Endometrial microvascular endothelial cells (primary cell): ENCODE measurements around the gene STYK1. TPM values are rescaled to one million over a fixed set of nuclear protein-coding genes. Genes with fewer than 3 reads are reported as not detected.

Experiments
- in situ Hi-C: cut with HindIII; loops from 2 replicates; pipeline ENCODE4 v1.10.0; 2017; ENCODE audit warnings: low sequenced_read_pairs, low pct_unique_long_range_greater_than_20kb; ENCODE audit errors: inconsistent ontology term
- total RNA-seq: library from RNA; depleted of rRNA; stranded (reverse); fragments of >200 nt; gene quantifications from one replicate; pipeline ENCODE4 v1.2.3, GENCODE V29; 2015; ENCODE audit errors: inconsistent ontology term

Gene STYK1
- total RNA-seq, 1 donor from 2014 or later: 7.0 TPM

GRCh38 chr12:10635306-10635705, 38.5 kb downstream of the STYK1 start:
- in situ Hi-C loops: no loop called here

GRCh38 chr12:10634427-10634826, 39.4 kb downstream of the STYK1 start:
- in situ Hi-C loops: no loop called here

- in situ Hi-C loops: no loop called here
These were observed 40.3 kb downstream of the STYK1 start for GRCh38 chr12:10633541-10633940.

- in situ Hi-C loops: no loop called here
These were observed 41.6 kb downstream of the STYK1 start for GRCh38 chr12:10632226-10632625.

GRCh38 chr12:10624605-10625004, 49.2 kb downstream of the STYK1 start:
- in situ Hi-C loops: loop anchor here (25.0 kb wide), 1 partner anchor 88 kb away; the partner anchor contains the start of gene YBX3

GRCh38 chr12:10623131-10623530, 50.7 kb downstream of the STYK1 start:
- in situ Hi-C loops: loop anchor here (25.0 kb wide), 1 partner anchor 89 kb away; the partner anchor contains the start of gene YBX3

- in situ Hi-C loops: loop anchor here (25.0 kb wide), 1 partner anchor 91 kb away; the partner anchor contains the start of gene YBX3
These were observed 52.6 kb downstream of the STYK1 start for GRCh38 chr12:10621278-10621677.

- in situ Hi-C loops: loop anchor here (25.0 kb wide), 1 partner anchor 92 kb away; the partner anchor contains the start of gene YBX3
These were observed 53.6 kb downstream of the STYK1 start for GRCh38 chr12:10620078-10620779.

GRCh38 chr12:10618338-10618987, 55.4 kb downstream of the STYK1 start:
- in situ Hi-C loops: loop anchor here (25.0 kb wide), 1 partner anchor 94 kb away; the partner anchor contains the start of gene YBX3

GRCh38 chr12:10617863-10618262, 56.0 kb downstream of the STYK1 start:
- in situ Hi-C loops: loop anchor here (25.0 kb wide), 1 partner anchor 94 kb away; the partner anchor contains the start of gene YBX3

GRCh38 chr12:10615532-10615931, 58.3 kb downstream of the STYK1 start:
- in situ Hi-C loops: loop anchor here (25.0 kb wide), 1 partner anchor 97 kb away; the partner anchor contains the start of gene YBX3

- in situ Hi-C loops: loop anchor here (25.0 kb wide), 1 partner anchor 98 kb away; the partner anchor contains the start of gene YBX3
These were observed 59.8 kb downstream of the STYK1 start for GRCh38 chr12:10614056-10614370.

- in situ Hi-C loops: loop anchor here (25.0 kb wide), 1 partner anchor 99 kb away; the partner anchor contains the start of gene YBX3
These were observed 60.4 kb downstream of the STYK1 start, which contains the start of gene MAGOHB for GRCh38 chr12:10613349-10614055. TSS of gene MAGOHB (minus strand) at chr12:10613609. CDS start at chr12:10613532, 77 bp downstream.

GRCh38 chr12:10612984-10613348, 60.9 kb downstream of the STYK1 start:
- in situ Hi-C loops: loop anchor here (25.0 kb wide), 1 partner anchor 99 kb away; the partner anchor contains the start of gene YBX3

GRCh38 chr12:10612110-10612509, 61.7 kb downstream of the STYK1 start:
- in situ Hi-C loops: loop anchor here (25.0 kb wide), 1 partner anchor 100 kb away; the partner anchor contains the start of gene YBX3

GRCh38 chr12:10611258-10611657, 62.6 kb downstream of the STYK1 start:
- in situ Hi-C loops: loop anchor here (25.0 kb wide), 1 partner anchor 101 kb away; the partner anchor contains the start of gene YBX3

GRCh38 chr12:10610188-10610587, 63.7 kb downstream of the STYK1 start:
- in situ Hi-C loops: loop anchor here (25.0 kb wide), 1 partner anchor 102 kb away; the partner anchor contains the start of gene YBX3

GRCh38 chr12:10607885-10608458, 65.9 kb downstream of the STYK1 start:
- in situ Hi-C loops: loop anchor here (25.0 kb wide), 1 partner anchor 104 kb away; the partner anchor contains the start of gene YBX3
